GM18873 (cell line): ENCODE results near the gene SPDYE16.
"Not testable (repeated sequence)": the region's sequence is repeated elsewhere in the genome, so short reads cannot be mapped to it uniquely, and the experiment has no call there.

ENCODE experiments used
- ATAC-seq: cut with Tn5 transposase; IDR thresholded peaks from one replicate; pipeline ENCODE4 v1.9.1; 2021; ENCODE audit warnings: mild to moderate bottlenecking, moderate library complexity, moderate number of reproducible peaks; ENCODE audit not compliant: unreplicated experiment, low FRiP score

The SPDYE16 gene, protein sequence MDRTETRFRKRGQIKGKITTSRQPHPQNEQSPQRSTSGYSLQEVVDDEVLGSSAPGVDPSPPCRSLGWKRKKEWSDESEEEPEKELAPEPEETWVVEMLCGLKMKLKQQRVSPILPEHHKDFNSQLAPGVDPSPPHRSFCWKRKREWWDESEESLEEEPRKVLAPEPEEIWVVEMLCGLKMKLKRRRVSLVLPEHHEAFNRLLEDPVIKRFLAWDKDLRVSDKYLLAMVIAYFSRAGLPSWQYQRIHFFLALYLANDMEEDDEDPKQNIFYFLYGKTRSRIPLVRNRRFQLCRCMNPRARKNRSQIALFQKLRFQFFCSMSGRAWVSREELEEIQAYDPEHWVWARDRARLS

DNA sequence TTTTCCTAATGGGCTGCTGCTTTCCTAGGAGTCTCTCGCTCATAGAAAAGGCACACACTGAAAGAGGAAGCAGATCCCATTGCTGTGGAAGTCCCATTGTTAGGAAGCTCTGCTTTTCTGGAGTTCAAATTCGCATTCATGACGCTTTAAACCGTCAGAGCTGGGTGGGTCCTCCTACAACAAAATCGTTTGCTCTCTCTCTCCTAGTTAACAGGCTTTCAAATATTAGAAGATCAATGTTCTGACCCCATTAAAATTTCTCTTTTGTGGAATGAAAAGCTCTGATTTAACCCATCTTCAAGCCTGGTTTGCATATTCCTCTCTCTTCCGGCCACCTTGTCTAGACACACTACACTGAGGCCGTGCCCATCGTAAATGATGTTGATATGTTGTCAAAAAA, at the start of gene SPDYE16:
Gene SPDYE16, minus strand, starts transcription at position 101 of the 400 bp plus-strand sequence. CDS start 1,838 bp downstream, outside the sequence.
- not testable (repeated sequence) for ATAC-seq

DNA sequence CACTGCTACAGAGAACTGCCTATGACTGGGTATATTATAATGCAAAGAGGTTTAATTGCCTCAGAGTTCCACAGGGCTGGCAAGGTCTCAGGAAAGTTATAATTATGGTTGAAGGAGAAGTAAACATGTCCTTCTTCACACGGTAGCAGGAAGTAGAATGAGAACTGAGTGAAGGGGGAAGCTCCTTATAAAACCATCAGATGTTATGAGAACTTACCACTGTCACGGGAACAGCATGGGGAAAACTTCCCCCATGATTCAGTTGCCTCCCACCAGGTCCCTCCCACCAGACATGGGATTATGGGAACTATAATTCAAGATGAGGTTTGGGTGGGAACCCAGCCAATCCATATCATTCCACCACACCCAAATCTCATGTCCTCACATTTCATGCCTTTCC, 49.6 kb upstream of the SPDYE16 start:
- ATAC-seq, result not testable (repeated sequence)

DNA sequence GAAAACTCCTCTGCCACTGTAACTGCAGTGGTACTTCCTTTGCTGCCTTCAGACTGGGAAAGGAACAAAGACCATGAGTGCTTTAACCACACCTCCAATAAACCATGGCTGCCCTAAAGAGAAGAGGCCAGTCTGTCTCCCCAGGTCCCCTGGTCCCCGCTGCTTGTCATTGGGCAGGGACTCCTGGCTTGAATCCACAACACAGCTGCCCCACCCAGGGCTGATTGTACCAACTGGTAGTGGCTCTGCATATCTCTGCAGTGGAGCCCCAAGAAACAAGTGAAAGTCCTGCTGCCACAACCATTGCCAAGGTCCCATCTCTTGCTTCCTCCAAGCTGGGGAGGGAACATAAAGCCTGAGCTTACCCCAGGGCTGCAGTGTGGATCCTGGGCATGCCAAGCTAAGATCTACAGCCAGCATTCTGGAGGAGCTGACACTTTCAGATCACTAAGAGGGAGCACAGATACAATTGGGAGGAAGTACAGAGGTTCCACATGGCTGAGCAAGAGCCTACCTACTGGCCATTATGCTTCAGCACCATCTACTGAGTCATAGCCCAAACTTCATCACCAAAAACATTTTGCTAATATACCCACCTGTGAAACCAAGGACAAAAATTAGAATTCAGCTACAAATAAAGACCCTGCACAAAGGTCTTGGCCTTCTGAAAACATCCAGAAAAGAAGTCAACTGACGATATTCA, 48.7 kb upstream of the SPDYE16 start:
- not testable (repeated sequence) for ATAC-seq

DNA sequence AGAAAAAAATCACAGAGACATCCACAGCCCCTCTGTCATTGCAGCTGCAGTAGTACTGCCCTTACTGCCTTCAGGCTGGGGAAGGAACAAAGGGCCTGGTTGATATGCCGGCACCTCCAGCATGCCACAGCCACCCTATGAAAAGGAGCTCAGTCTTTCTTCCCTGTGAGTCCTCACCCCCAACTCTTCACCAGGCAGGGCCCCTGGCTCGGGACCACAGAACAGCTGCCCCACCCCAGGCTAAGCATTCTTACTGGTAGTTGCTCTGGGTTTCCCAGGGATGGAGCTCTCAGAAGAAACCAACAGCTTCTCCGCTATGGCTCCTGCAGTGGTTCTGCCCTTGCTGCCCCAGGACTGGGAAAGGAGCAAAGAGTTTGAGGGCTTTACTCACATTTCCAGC, 47.9 kb upstream of the SPDYE16 start:
- ATAC-seq, result not testable (repeated sequence)

DNA sequence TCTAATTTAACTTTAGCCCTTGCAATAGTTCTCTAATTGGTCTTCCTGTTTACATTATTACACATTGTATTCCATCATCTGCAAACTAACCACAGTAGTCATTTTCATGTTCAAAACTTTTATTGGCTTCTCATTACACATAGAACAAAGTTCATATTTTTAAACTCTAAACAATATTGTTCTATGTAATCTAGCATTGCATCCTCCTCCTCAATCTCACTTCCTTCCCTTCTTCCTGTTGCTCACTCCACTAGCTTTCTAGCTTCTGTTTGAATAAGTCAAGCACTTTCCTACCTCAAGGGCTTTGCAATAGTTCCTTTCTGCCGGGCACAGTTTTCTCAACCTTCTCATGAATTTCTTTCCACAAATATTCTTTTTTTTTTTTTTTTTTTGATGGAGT, 45.5 kb upstream of the SPDYE16 start:
- ATAC-seq, result not testable (repeated sequence)

DNA sequence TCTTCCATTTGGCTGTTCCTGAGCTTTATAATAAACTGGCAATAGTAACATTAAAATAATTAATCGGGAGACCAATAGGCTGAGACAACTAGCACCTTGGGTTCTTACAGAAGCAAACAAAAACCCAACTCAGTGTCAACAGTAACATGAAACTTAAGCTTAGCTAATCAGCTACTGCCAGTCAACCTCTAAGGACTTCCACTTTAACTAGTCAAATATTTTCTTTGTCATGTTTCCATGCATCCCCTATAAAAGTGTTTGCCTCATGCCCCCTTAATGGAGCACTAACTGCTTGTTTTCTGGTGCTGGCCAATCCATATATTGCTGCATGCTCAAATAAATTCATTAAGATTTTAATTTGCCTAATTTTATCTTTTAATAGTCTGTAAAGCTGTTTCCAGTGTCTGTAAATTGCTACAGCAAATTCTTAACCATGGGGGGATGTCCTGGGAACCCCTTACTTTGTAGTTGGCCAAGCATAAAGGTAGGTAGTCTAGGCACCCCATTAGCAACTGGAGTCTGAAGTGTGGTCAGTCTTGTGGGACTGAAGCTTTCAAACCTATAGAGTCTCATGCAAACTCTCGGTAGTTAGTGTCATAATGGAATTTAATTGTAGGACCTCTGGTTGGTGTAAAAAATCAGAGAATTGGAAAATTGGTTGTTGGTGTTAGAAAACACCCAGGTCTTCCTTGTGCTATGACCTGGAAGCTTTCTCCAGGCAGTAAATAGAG, 43.7 kb upstream of the SPDYE16 start:
- not testable (repeated sequence) for ATAC-seq

DNA sequence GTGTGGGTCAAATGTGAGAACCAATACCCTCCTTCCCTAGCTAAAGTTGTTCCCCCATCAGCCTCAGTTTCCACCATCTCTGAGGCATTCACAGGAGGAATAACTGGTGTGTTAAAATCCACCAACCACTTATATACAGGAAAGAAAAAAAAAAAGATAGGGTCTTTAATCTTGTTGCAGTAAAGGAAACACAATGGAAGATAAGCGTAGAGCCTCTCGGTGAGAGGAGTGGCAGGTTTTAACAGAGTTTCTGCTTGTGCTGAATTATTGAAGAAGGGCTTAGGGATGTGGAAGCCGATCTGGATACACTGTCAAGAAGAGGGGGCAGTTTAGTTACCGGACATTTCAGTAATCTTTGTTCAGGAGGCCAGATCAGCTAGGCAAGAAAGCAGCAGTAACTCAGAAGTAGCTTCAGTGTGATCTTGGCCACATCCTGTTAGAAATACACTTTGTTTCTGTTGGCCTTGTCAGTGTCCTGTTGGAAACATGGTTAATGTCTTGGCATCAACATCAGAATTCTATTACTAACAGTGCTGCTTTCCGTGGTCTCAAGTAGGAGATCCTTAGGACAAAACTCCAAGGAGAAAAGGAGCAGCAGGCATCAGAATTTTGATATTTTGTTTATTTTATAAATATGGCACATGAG, 40.7 kb upstream of the SPDYE16 start:
- not testable (repeated sequence) for ATAC-seq

DNA sequence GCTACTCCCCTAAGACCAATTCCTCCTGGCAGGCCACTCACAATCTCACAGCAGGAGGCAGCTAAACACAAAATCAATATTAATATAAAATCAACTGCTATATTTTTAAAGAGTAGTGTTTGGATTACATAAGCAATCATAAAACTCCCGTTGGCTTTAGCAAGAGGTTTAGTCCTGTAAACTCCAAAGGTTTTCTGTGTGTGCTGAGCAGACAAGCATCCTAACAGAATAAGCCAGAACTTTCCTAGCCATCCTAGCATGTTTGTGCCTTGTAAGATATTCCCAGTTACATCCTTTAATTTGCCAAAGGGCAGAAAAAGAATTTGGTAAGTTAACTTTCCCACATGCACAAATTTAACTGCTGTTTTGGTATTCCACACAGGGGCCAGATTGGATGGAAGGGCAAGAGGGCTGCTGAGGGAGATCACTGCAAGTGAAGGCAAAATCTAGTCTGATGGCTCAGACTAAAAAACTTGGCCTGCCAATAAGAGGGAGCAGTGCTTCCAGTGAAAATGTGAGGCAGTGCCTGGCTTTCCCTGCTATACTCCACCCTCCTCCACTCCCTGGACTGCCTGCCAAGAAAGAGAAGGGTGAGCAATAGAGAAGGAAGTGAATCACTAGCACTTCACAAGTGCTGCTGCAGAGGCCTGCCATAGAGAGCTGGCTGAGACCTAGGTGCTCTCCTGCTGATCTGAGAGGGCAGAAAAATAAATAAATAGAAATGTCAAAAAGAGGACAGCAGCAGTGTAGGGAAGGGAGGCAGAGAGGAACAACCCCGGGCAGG, 39.9 kb upstream of the SPDYE16 start:
- not testable (repeated sequence) for ATAC-seq

DNA sequence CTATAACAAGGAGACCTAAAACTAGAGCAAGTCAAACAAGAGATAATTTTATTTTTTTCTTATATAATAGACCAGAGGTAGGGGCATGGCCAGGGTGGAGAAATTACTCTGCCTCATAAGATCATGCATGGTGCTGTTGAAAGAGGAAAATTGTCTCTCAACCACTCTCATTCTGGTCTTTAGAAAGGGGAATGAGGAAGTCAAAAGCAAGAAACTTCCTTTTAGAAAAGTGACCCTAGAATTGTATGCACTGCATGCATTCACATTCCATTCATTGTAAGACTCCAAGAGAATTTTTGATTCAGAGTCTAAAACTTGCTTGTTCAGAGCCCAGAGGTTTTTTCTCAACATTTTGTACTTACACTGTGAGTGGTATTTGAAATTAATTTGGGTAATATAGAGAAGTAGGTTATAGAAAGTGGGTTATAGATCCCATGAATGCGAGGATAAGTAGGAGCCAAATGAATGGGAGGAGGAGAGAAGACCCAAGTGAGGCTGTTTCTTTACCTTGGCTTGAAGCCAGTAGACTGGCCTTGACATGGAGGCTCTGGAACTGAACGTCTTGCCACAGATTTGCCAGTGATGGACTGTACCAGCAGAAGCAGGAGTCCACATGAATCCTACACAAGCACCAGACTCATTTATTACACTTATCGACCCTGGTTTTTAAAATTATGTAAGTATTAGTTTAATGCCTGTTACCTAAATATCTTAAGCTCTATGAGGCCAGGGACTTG, 33.0 kb upstream of the SPDYE16 start:
- ATAC-seq, result not testable (repeated sequence)

DNA sequence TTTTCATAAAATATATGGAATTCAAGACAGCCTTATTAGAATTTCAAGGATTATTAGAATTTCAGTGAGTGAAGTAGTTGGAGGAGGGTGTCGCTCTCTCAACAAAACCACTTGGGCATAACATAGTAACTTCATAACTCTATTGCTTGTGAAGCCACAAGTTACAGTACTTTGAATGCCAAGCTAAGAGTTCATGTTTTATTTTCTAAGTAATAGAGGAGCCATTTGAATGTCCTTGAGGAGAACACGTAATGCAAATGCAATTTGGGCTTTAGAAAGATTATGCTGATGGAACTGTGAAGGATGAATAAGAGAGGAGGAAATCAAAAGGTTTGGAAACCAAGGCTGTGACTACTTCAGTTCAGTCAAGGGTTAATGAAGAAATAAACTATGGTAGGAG, 32.3 kb upstream of the SPDYE16 start:
- not testable (repeated sequence) for ATAC-seq

DNA sequence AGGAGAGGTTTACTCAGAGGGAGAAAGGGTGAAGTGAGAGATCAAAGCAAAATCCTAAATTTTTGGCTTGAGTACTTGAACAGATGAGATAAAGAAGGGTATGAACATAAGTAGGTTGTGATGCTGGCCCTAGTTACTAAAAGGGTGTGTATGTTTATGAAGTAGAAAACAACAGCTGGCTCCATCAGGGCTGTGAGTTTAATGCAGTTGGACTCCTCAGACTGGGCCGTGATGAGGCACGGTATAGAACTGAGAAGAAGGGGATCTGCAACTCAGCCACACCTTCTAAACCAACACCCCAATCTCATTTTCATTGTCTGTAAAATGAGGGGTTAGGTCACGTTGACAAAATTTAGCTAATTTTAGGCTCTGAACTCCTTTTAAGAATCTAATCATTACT, 29.2 kb upstream of the SPDYE16 start:
- not testable (repeated sequence) for ATAC-seq

DNA sequence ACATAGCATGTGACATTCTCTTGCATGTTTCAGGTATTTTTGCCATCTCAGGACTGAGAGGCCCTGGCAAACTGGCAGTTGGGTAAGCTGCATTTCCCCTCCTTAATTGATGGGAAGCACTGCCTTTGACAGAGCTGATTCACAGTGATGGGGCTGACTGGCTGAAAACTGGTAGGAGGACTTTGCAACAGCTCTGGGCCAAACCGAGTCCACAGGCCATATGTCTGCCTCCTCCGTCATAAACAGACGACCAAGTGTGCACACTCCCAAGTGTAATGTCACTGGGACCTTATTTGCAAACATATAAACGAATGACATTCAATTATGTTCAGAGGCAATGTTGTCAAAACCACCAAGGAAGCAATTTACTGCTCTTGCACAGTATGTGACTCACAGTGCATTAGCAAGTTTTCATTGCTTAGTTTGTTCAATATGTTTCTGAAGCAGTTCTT, 27.3 kb upstream of the SPDYE16 start:
- not testable (repeated sequence) for ATAC-seq

DNA sequence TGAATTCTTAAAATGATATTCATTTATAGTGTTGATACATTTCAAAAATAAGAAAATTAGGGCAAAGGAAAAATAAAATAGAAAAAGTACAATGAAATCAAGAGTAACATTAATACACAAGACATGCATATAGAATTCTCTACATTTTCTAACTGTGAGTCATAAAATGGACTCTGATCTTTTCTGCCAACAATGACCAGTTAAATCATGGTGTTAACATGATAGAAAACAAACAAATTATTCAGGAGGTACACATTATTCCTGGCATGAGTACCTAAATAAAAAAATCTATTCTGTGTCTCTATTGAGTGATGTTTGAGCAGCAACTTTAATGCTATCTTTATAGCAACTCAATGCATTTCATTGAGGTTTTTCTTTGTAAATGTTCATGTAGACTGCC, 25.6 kb upstream of the SPDYE16 start:
- not testable (repeated sequence) for ATAC-seq

DNA sequence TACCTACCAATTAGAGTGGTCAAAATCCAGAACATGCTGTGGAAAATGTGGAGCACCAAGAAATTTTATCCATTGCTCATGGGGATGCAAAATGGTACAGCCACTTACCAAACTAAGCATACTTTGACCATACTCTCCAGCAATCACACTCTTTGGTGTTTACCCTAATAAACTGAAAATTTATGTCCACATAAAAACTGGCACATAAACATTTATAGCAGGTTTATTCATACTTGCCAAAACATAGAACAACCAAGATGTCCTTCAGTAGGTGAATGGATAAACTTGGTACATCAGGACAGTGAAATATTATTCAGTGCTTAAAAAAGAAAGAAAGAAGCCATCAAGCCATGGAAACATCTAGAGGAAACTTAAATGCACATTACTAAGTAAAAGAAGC, 24.7 kb upstream of the SPDYE16 start:
- ATAC-seq, result not testable (repeated sequence)

DNA sequence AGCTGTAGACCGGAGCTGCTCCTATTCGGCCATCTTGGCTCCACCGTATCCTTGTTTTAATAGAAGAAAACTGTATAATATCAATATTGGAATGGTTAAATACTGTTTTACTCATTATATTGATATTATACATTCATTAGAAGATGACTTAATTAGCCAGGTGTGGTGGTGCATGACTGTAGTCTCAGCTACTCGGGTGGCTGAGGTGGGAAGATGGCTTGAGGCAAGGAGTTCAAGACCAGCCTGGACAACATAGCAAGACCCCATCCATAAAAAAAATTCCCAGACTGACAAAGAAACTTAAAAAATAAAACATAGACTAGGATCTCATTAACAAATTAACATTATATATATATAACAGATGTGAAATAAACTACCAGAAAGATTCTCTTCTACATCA, 24.2 kb upstream of the SPDYE16 start:
- ATAC-seq, result not testable (repeated sequence)

DNA sequence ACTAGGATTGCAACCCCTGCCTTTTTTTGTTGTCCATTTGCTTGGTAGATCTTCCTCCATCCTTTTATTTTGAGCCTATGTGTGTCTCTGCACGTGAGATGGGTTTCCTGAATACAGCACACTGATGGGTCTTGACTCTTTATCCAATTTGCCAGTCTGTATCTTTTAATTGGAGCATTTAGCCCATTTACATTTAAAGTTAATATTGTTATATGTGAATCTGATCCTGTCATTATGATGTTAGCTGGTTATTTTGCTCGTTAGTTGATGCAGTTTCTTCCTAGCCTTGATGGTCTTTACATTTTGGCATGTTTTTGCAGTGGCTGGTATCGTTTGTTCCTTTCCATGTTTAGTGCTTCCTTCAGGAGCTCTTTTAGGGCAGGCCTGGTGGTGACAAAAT, 21.9 kb upstream of the SPDYE16 start:
- ATAC-seq, result not testable (repeated sequence)

DNA sequence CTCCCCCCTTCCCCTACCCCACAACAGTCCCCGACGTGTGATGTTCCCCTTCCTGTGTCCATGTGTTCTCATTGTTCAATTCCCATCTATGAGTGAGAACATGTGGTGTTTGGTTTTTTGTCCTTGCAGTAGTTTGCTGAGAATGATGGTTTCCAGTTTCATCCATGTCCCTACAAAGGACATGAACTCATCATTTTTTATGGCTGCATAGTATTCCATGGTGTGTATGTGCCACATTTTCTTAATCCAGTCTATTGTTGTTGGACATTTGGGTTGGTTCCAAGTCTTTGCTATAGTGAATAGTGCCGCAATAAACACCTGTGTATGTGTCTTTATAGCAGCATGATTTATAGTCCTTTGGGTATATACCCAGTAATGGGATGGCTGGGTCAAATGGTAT, 18.2 kb upstream of the SPDYE16 start:
- not testable (repeated sequence) for ATAC-seq

DNA sequence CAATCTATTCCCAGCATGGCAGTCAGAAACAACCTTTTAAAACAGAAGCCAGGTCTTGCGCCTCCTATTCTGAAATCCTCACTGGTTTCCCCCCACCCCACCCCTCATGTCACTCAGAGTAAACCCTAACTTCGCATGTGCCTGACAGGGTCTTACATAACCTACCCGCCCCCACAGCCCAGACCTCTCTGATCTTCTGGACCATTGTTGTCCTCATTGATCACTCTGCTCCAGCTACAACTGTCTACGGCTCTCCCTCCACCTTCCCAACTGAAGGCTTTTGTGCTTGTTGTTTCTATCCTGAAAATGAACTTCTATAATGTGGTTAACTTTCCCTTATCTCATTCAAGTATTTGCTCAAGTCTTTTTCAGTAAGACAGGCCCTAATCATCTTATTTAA, 17.1 kb upstream of the SPDYE16 start:
- not testable (repeated sequence) for ATAC-seq

DNA sequence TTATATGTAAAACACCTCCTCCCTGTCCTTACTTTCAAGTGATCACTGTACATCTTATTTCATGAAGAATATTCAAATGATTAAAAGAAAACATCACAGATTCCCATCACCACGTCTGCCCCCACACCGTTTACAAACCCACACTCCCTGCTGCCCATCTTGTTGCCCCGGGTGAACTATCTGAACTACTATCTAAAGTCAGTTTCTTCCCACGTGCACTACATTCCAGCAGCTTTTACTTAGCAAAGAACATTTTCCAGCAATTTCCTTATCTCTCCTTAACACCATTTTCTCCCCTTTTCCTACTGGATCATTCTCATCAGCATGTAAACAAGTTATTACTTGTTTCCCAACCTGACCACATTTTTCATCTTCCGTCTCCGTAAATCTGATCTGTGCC, 16.6 kb upstream of the SPDYE16 start:
- not testable (repeated sequence) for ATAC-seq
